SJCRH30 (cell line): ENCODE results near the gene RPA4. TPM values are rescaled to one million over a fixed set of nuclear protein-coding genes. Genes with fewer than 3 reads are reported as not detected.

Experiments used
- DNase-seq, 2 experiments: peaks; one replicate each; pipeline ENCODE4 v3.0.0-alpha.2; 2015 to 2020
- H3K27ac ChIP-seq: fragments of 250-450 bp; sonication (Bioruptor Pico); 2 replicates; pipeline ENCODE4 v1.5.1; 2020; ENCODE audit warnings: mild to moderate bottlenecking, moderate library complexity
- H3K27me3 ChIP-seq: fragments of 250-450 bp; sonication (Bioruptor Pico); 2 replicates; pipeline ENCODE4 v1.5.1; 2020; ENCODE audit warnings: mild to moderate bottlenecking, moderate library complexity
- H3K36me3 ChIP-seq: fragments of 250-450 bp; sonication (Bioruptor Pico); 2 replicates; pipeline ENCODE4 v1.5.1; 2020; ENCODE audit warnings: mild to moderate bottlenecking, moderate library complexity
- H3K4me1 ChIP-seq: fragments of 250-450 bp; sonication (Bioruptor Pico); 2 replicates; pipeline ENCODE4 v1.5.1; 2020; ENCODE audit warnings: mild to moderate bottlenecking, moderate library complexity
- H3K4me3 ChIP-seq: fragments of 250-450 bp; sonication (Bioruptor Pico); 2 replicates; pipeline ENCODE4 v1.5.1; 2020; ENCODE audit warnings: mild to moderate bottlenecking, moderate library complexity
- H3K9me3 ChIP-seq: fragments of 250-450 bp; sonication (Bioruptor Pico); replicated peaks from 2 replicates; pipeline ENCODE4 v1.5.1; 2020; ENCODE audit warnings: mild to moderate bottlenecking, moderate library complexity
- total RNA-seq: library from RNA; depleted of rRNA; stranded (reverse); fragments of >200 nt; shearing (Covaris generic); gene quantifications from 2 replicates; pipeline ENCODE4 v1.2.3, GENCODE V29; 2014; rRNA removed

Gene RPA4
- total RNA-seq, 1 experiment from 2014 or later = 1.0 TPM

- H3K36me3 ChIP-seq = no peaks in the 10 kb centered on the region
- no peaks in the 10 kb centered on the region for H3K9me3 ChIP-seq
- H3K27me3 ChIP-seq = no peaks in the 10 kb centered on the region
- H3K4me1 ChIP-seq = peaks cover 6% of the 10 kb centered on the region; the same call in 1 of the 2 replicates
- no peak overlapping the region; the same call in 1 of the 2 replicates for H3K27ac ChIP-seq
- no peak for DNase-seq
- no peak overlapping the region for H3K4me3 ChIP-seq
Measured at GRCh38 chrX:96907516-96908272, 24.0 kb downstream of the RPA4 start.

GRCh38 chrX:96909291-96909690, 25.6 kb downstream of the RPA4 start:
- no peak for DNase-seq
- no peaks in the 10 kb centered on the region for H3K27me3 ChIP-seq
- H3K27ac ChIP-seq = no peak overlapping the region
- H3K36me3 ChIP-seq = no peaks in the 10 kb centered on the region
- no peak overlapping the region for H3K4me3 ChIP-seq
- H3K9me3 ChIP-seq = no peaks in the 10 kb centered on the region
- peaks cover 6% of the 10 kb centered on the region; the same call in 1 of the 2 replicates for H3K4me1 ChIP-seq

GRCh38 chrX:96918864-96919263, 35.2 kb downstream of the RPA4 start:
- H3K27ac ChIP-seq = peak overlapping the region; percentile 9; the same call in 1 of the 2 replicates
- H3K36me3 ChIP-seq = no peaks in the 10 kb centered on the region
- H3K4me1 ChIP-seq = peaks cover 3% of the 10 kb centered on the region; the same call in 1 of the 2 replicates
- H3K9me3 ChIP-seq = no peaks in the 10 kb centered on the region
- DNase-seq = peak in 1 of 2 experiments; percentile 10
- no peaks in the 10 kb centered on the region for H3K27me3 ChIP-seq
- no peak overlapping the region for H3K4me3 ChIP-seq

- Histone ChIP-seq H3K4me1 (peaks cover 3% of the 10 kb centered on the region; the same call in 1 of the 2 replicates), H3K4me3 (no peak overlapping the region), H3K27ac (peak overlapping the region; percentile 9; the same call in 1 of the 2 replicates), H3K27me3 (no peaks in the 10 kb centered on the region), H3K9me3 (no peaks in the 10 kb centered on the region), H3K36me3 (no peaks in the 10 kb centered on the region)
- DNase-seq = no peak
Measured at GRCh38 chrX:96919672-96920071, 36.0 kb downstream of the RPA4 start.

- DNase-seq = no peak
- no peak overlapping the region for H3K4me3 ChIP-seq
- no peaks in the 10 kb centered on the region for H3K36me3 ChIP-seq
- no peaks in the 10 kb centered on the region for H3K4me1 ChIP-seq
- no peaks in the 10 kb centered on the region for H3K9me3 ChIP-seq
- no peaks in the 10 kb centered on the region for H3K27me3 ChIP-seq
- H3K27ac ChIP-seq = no peak overlapping the region
Measured at GRCh38 chrX:96924581-96924980, 40.9 kb downstream of the RPA4 start.

- H3K27me3 ChIP-seq = no peaks in the 10 kb centered on the region
- H3K4me3 ChIP-seq = no peak overlapping the region
- H3K27ac ChIP-seq = no peak overlapping the region
- H3K9me3 ChIP-seq = no peaks in the 10 kb centered on the region
- no peaks in the 10 kb centered on the region for H3K4me1 ChIP-seq
- no peak for DNase-seq
- H3K36me3 ChIP-seq = no peaks in the 10 kb centered on the region
Measured at GRCh38 chrX:96929036-96929435, 45.3 kb downstream of the RPA4 start.

Other genes with a start within 250 kb of the RPA4 start
- 19.7 and 22.5 TPM in 2 replicates for gene DIAPH2, start 199.1 kb upstream of the RPA4 start, total RNA-seq